Measurements from ENCODE around the gene ZNF232.
"Not testable (repeated sequence)": the region's sequence is repeated elsewhere in the genome, so short reads cannot be mapped to it uniquely, and the experiment has no call there.

The ZNF232 gene

GRCh38 chr17:5092218-5093010, 19.3 kb downstream of the ZNF232 start:
- DNase-seq, result no peak

- DNase-seq, result no peak
Observed at GRCh38 chr17:5080591-5080990, 31.1 kb downstream of the ZNF232 start.

DNA sequence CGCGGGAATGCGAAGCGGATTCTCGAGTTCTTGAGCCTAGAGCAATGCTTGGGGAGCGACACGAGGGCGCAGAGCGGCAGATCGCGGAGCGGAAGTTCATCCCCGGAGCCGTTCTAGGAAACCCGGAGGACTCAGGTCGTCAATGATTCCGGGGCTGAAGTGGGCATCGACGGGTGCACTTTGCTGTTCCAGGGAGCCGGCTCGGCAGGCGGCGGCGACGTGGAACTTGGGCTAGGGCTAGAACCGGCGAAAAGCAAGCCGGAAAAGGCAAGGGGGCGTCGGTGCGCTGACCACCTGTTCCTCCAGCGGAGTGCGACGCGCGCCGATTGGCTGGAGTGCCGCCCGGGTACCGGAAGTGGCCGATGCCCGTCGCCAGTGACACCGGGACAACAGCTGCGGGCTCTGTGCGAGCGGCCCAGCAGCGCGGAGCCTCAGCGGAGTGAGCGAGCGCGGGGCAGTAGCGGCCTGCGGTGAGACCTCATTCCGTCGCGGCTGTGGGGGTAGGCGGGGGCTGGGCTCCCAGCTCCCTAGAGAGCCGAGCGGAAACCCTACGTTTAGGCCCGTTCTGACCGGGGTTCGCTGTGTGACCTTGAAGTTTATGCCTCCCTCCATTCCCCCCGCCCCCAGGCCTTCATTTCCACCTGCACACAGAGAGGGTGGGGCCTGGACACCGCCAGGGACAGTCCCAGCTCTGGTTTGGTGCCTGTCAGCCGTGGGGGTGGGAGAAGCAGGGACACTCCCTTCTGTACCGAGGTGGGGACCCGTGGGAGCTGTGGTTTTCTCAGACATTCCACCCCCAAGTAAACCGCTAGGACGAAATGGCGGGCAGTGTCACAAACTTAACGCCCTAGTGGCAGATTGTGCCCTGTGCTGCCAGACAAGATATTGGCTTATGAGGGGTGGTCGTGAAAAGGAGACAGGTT, 33.3 kb downstream of the ZNF232 start, which contains the start of gene ZFP3:
Gene ZFP3 (plus strand): TSS at position 362 of the 923 bp plus-strand sequence. CDS start 13,038 bp downstream, outside the sequence.
- peak; percentile 79 for DNase-seq

DNA sequence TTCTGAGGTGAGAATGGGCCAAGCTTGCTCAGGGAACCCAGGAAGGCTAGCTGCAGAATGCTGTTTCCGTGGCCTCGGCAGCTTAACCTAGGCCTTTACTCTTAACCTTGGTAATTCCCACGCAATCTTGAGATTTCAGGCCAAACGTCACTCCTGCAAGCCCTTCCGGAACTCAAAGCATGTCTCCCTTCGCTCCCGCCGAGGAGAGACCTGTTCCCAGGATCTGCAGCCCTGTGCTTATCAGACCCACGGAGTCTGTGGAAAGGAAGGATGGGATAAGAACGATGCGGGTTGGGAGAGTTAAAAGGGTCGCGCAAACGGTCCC, 33.9 kb downstream of the ZNF232 start:
- no peak for DNase-seq

DNA sequence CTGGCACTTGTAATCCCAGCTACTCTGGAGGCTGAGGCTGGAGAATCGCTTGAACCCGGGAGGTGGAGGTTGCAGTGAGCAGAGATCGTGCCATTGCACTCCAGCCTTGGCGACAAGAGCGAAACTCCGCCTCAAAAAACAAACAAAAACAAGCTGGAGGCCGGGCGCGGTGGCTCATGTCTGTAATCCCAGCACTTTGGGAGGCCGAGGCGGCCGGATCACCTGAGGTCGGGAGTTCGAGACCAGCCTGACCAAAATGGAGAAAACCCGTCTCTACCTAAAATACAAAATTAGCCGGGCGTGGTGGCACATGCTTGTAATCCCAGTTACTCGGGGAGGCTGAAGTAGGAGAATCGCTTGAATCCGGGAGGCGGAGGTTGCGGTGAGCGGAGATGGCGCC, 34.4 kb downstream of the ZNF232 start:
- not testable (repeated sequence) for DNase-seq

DNA sequence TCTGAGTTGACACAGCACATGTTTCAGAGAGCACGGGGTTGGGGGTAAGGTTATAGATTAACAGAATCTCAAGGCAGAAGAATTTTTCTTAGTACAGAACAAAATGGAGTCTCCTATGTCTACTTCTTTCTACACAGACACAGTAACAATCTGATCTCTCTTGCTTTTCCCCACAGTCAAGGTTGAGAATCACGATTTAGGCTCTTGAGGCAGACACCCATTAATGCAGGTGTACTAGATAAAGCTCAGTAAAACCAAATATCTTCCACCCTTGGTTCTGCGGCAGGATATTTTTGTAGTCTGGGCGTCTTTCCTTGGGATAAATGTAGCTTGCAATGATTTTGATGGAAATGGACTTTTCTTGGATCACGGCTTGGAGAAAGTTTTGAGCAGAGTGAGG, 36.2 kb downstream of the ZNF232 start:
- not testable (repeated sequence) for DNase-seq

DNA sequence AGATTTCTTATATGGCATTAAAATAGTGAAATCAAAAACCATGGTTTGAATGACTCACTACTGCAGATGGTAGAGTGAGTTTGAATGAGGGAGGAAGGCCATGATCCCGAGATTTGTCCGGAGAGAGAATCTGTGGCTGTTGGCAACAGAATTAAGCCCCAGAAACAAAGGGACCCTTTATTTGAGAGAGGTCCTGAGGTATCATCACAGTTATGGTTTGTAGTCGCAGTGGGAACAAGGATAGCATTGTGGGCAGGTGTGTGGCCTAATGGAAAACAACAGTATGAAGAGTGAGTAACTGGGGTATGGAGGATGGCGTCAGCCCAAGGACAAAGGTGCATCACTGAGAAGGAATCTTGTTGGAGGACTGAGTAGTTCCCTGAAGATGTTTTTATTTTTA, 42.0 kb downstream of the ZNF232 start:
- no peak for DNase-seq

- DNase-seq, result no peak
Observed at GRCh38 chr17:5068236-5068635, 43.4 kb downstream of the ZNF232 start.

- no peak for DNase-seq
Observed at GRCh38 chr17:5065227-5065744, 46.4 kb downstream of the ZNF232 start.
